Measurements from ENCODE around the gene PGA5. TPM values are rescaled to one million over a fixed set of nuclear protein-coding genes. Genes with fewer than 3 reads are reported as not detected.
"Not testable (repeated sequence)": the region's sequence is repeated elsewhere in the genome, so short reads cannot be mapped to it uniquely, and the experiment has no call there.

PGA5 gene
- total and polyA plus RNA-seq, 10 donors, result 0.06 to 3.3 (median 1.4) TPM; not detected in 1

GRCh38 chr11:61226457-61227137 lies 14.4 kb upstream of the PGA5 start:
- H3K27ac ChIP-seq; H3K36me3 ChIP-seq; DNase-seq; H3K4me1 ChIP-seq; H3K9me3 ChIP-seq; H3K27me3 ChIP-seq (replicated peaks in 1 of 7); intact Hi-C loops (cut with DNase I; ENCODE audit: low total_unique reads); H3K4me3 ChIP-seq: not testable (repeated sequence)
- no CpG with 5 or more reads among the region's 10 CpGs for WGBS, 5 donors

GRCh38 chr11:61229458-61229857 lies 11.5 kb upstream of the PGA5 start:
- intact Hi-C loops (cut with DNase I; ENCODE audit: low total_unique reads); H3K27me3 ChIP-seq (replicated peaks in 1 of 7): not testable (repeated sequence)

GRCh38 chr11:61231033-61231432 lies 9.9 kb upstream of the PGA5 start:
- H3K27ac ChIP-seq; H3K9me3 ChIP-seq; H3K4me3 ChIP-seq; H3K4me1 ChIP-seq; intact Hi-C loops (cut with DNase I; ENCODE audit: low total_unique reads); DNase-seq; H3K36me3 ChIP-seq; H3K27me3 ChIP-seq (replicated peaks in 1 of 7): not testable (repeated sequence)
- no CpG with 5 or more reads among the region's 15 CpGs for WGBS, 5 donors

More at GRCh38 chr11:61229458-61229857, 11.5 kb upstream of the PGA5 start:
- not testable (repeated sequence) for H3K27ac ChIP-seq, H3K9me3 ChIP-seq, H3K36me3 ChIP-seq, H3K4me3 ChIP-seq, DNase-seq, H3K4me1 ChIP-seq
- WGBS, 5 donors, result no CpG with 5 or more reads among the region's 6 CpGs

GRCh38 chr11:61231585-61231984 lies 9.4 kb upstream of the PGA5 start:
- WGBS, 5 donors, result no CpG with 5 or more reads among the region's 5 CpGs
- H3K9me3 ChIP-seq; H3K36me3 ChIP-seq; DNase-seq; H3K4me1 ChIP-seq; H3K4me3 ChIP-seq; H3K27ac ChIP-seq; intact Hi-C loops (cut with DNase I; ENCODE audit: low total_unique reads); H3K27me3 ChIP-seq (replicated peaks in 1 of 7): not testable (repeated sequence)

GRCh38 chr11:61232548-61233145 lies 8.3 kb upstream of the PGA5 start:
- H3K4me3 ChIP-seq; H3K27ac ChIP-seq; intact Hi-C loops (cut with DNase I; ENCODE audit: low total_unique reads); H3K4me1 ChIP-seq; H3K27me3 ChIP-seq (replicated peaks in 1 of 7); DNase-seq; H3K36me3 ChIP-seq; H3K9me3 ChIP-seq: not testable (repeated sequence)
- no CpG with 5 or more reads among the region's 3 CpGs for WGBS, 5 donors

GRCh38 chr11:61237130-61237529 lies 3.8 kb upstream of the PGA5 start:
- H3K9me3 ChIP-seq; intact Hi-C loops (cut with DNase I; ENCODE audit: low total_unique reads); H3K4me1 ChIP-seq; DNase-seq; H3K4me3 ChIP-seq; H3K27me3 ChIP-seq (replicated peaks in 1 of 7); H3K36me3 ChIP-seq; H3K27ac ChIP-seq: not testable (repeated sequence)
- no CpG with 5 or more reads among the region's 4 CpGs for WGBS, 5 donors

- WGBS, 5 donors, result 73 to 82% (median 78%) methylated on average over 7 to 8 of the region's 8 CpGs
- not testable (repeated sequence) for DNase-seq
Observed at GRCh38 chr11:61240288-61240687, 687 bp upstream of the PGA5 start.

GRCh38 chr11:61241526-61241925 lies 551 bp downstream of the PGA5 start:
- intact Hi-C loops (cut with DNase I; ENCODE audit: low total_unique reads); H3K36me3 ChIP-seq; H3K4me3 ChIP-seq; H3K27ac ChIP-seq; H3K27me3 ChIP-seq (replicated peaks in 1 of 7); H3K4me1 ChIP-seq; H3K9me3 ChIP-seq; DNase-seq: not testable (repeated sequence)
- WGBS, 5 donors, result no CpG with 5 or more reads among the region's 5 CpGs

More at GRCh38 chr11:61240288-61240687, 687 bp upstream of the PGA5 start:
- H3K36me3 ChIP-seq; H3K27me3 ChIP-seq (replicated peaks in 1 of 7); H3K4me3 ChIP-seq; H3K4me1 ChIP-seq; intact Hi-C loops (cut with DNase I; ENCODE audit: low total_unique reads); H3K27ac ChIP-seq; H3K9me3 ChIP-seq: not testable (repeated sequence)

- H3K4me3 ChIP-seq; H3K4me1 ChIP-seq; H3K9me3 ChIP-seq; H3K27ac ChIP-seq; H3K36me3 ChIP-seq; DNase-seq; intact Hi-C loops (cut with DNase I; ENCODE audit: low total_unique reads); H3K27me3 ChIP-seq (replicated peaks in 1 of 7): not testable (repeated sequence)
- WGBS, 5 donors, result no CpG with 5 or more reads among the region's 10 CpGs
Observed at GRCh38 chr11:61245284-61245964, 4.4 kb downstream of the PGA5 start.

- DNase-seq; H3K36me3 ChIP-seq; intact Hi-C loops (cut with DNase I; ENCODE audit: low total_unique reads); H3K4me3 ChIP-seq; H3K9me3 ChIP-seq; H3K27me3 ChIP-seq (replicated peaks in 1 of 7); H3K4me1 ChIP-seq; H3K27ac ChIP-seq: not testable (repeated sequence)
- 86 to 90% (median 88%) methylated on average over 9 of the region's 9 CpGs for WGBS, 5 donors
Observed at GRCh38 chr11:61248071-61248470, 7.1 kb downstream of the PGA5 start.

GRCh38 chr11:61249201-61249600 lies 8.2 kb downstream of the PGA5 start:
- intact Hi-C loops (cut with DNase I; ENCODE audit: low total_unique reads); H3K4me1 ChIP-seq; H3K27ac ChIP-seq; H3K4me3 ChIP-seq; H3K27me3 ChIP-seq (replicated peaks in 1 of 7); DNase-seq; H3K36me3 ChIP-seq; H3K9me3 ChIP-seq: not testable (repeated sequence)
- WGBS, 5 donors, result 88 to 96% (median 92%) methylated on average over 8 of the region's 8 CpGs

All from spleen (tissue), 11 donors.